Endometrial microvascular endothelial cells (primary cell): Measurements from ENCODE around the gene KLHL30. TPM values are rescaled to one million over a fixed set of nuclear protein-coding genes. Genes with fewer than 3 reads are reported as not detected.

ENCODE experiments used
- in situ Hi-C: cut with HindIII; loops from 2 replicates; pipeline ENCODE4 v1.10.0; 2017; ENCODE audit warnings: low sequenced_read_pairs, low pct_unique_long_range_greater_than_20kb; ENCODE audit errors: inconsistent ontology term
- total RNA-seq: library from RNA; depleted of rRNA; stranded (reverse); fragments of >200 nt; gene quantifications from one replicate; pipeline ENCODE4 v1.2.3, GENCODE V29; 2015; ENCODE audit errors: inconsistent ontology term

KLHL30 gene
- total RNA-seq, 1 donor from 2014 or later: not detected

DNA sequence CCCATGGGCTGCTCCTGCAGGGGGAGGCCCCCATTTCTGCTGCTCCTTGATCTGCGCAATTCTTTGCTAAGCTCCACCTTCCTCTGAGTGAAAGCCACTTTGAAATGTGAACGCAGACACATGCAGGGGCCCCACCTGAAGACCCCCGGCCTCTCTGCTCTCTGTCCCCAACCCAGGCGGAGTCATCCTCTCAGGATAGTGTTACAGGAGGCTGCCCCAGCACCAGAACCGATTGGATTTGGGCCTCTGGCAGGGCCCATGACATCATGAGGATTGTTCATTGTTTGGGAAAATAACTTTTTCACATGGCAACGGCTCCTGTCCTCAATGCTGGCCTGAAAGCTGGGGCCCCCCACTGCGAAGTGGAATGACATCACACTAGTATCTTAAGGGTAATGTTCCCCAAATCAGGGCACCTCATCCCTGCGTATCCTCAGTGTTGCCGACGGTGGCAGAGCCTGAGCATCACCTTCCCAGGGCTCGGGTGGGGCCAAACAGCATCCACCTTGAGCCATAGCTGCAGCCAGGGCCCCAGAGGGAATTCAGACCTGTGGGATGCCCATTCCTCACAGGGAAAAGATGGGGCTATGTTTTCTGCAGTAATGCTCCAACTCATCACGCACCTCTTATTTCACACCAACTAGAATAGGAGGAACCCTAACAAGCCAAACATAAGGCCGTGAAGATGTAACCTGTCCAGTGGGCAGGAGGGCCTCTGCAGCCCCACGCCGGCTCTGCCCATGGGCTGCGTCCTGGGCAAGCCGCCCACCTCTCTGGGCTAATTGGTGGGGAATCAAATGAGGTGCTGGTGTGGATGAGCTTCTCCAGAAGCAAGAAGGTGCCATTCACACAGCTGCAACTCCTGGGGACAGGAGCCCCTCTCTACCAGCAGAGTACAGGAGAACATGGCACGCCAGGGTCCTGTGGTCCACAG, 17.6 kb downstream of the KLHL30 start:
- in situ Hi-C loops: no loop called here

DNA sequence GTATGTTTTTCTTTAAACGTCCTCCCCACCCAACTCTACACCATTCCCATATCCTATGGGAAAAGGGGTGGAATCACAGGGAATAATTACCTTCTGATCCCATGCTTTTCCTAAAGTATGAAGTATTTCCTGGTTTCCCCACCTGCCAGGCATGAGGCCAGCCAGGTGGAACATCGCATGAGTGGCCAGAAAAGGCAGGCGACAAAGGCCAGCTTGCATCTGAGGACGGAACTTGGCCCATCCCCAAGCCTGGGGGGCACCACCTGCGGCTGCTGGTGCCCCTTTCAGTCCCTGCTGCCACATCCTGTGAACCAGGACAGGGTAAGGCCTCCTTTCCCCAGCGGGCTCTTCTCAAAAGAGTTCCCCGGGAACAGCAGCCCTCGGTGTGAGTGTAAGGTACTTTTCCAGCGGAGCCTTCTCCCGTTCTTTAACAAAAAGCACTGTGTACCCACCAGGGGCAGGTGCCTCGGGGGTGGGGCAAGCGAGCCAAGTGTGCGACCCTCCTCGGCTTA, 19.1 kb downstream of the KLHL30 start:
- in situ Hi-C loops: no loop called here

DNA sequence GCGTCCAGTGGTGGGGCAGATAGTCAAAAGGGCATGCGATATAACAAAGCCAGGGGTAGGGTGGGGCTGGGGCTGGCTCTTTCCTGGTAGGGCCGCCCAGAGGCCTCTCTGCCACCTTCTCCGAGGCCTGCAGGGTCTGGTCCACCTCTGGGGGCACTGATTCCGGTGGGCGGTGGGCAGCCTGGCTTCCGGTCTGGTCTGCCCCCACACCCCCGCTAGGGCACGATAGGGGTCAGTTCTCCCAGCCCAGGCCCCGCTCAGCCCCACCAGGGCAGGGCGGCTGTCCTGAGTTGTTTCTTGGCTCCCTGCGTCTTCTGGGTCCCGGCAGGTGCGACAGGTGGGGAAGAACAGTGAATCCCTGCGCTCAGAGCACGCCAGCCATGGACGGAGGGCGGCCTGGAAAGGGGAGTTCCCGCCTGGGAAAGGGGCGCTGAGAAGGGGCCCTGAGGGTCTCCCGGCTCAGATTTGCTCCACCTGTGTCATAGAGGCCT, 19.6 kb downstream of the KLHL30 start:
- in situ Hi-C loops: no loop called here

DNA sequence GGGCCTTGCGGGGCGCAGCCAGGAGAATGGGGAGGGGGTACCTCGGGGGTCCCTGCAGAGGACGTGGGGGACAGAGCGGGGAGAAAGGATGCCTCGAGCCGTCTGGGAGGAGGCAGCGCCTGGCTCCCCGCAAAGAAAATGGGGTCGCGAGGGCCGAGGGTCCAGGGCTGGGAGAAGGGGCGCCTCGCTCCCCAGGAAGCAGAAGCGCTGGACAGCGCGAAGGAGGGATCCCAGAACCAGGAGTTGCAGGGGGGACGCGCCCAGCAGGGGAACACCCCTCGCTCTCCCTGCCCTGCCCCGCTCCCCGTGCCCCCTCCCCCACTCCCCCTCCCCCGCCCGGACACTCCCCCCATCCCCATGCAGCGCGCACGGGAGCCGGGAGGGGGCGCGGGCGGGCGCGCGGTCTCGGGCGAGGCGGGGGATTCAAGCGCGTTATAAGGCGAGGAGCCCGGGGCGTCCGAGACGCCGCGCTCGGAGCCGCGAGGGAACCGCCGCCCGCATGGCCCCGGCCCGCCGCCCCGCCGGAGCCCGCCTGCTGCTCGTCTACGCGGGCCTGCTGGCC, 20.1 kb downstream of the KLHL30 start, which contains the start of gene ERFE:
ERFE (plus strand) TSS at position 462 of the 562 bp plus-strand sequence; CDS start at position 500, 38 bp downstream.
- in situ Hi-C loops: no loop called here

DNA sequence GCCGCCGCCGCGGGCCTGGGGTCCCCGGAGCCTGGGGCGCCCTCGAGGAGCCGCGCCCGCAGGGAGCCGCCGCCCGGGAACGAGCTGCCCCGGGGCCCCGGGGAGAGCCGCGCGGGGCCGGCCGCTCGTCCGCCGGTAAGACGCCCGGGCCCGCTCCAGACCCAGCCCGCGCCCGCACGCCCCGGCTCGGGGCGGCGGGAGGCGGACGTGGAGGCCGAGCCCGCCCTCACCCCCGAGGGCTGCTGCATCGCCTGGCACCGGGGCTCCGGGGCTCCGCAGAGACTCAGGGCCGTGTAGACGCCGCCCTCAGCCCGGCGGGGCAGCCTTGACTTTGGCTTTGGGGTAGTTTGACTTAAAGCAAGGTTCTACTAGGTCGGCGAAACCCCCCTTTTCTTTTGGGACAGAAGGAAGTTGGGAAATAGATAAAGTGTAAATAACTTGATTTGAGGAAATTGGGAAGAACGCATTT, 20.6 kb downstream of the KLHL30 start:
- in situ Hi-C loops: no loop called here

DNA sequence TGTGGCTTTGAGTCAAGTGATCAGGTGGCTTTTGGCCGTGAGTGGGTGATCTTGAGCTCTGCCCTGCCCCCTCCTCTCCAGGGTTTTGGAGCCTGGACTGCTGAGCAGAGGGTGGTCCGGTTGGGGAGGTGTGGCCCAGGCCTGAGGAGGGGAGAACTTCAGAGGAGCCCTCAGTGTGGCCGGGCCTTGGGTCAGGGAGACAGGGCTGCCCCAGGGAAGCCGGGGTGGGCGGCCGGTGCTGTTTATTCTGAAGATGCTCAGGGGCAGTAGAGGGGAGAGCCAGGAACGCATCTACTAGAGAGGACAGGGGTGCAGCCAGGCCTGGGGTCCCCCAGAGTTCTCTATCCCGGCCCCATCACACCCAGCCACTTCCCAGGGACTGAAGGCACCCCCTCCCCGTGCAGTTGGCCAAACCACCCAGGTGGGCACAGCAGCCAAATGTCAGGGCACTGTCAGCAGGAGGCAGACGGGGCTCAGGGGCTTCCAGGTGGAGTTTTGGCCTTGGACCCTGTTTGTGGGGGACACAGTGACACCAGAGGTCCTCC, 21.3 kb downstream of the KLHL30 start:
- in situ Hi-C loops: no loop called here

DNA sequence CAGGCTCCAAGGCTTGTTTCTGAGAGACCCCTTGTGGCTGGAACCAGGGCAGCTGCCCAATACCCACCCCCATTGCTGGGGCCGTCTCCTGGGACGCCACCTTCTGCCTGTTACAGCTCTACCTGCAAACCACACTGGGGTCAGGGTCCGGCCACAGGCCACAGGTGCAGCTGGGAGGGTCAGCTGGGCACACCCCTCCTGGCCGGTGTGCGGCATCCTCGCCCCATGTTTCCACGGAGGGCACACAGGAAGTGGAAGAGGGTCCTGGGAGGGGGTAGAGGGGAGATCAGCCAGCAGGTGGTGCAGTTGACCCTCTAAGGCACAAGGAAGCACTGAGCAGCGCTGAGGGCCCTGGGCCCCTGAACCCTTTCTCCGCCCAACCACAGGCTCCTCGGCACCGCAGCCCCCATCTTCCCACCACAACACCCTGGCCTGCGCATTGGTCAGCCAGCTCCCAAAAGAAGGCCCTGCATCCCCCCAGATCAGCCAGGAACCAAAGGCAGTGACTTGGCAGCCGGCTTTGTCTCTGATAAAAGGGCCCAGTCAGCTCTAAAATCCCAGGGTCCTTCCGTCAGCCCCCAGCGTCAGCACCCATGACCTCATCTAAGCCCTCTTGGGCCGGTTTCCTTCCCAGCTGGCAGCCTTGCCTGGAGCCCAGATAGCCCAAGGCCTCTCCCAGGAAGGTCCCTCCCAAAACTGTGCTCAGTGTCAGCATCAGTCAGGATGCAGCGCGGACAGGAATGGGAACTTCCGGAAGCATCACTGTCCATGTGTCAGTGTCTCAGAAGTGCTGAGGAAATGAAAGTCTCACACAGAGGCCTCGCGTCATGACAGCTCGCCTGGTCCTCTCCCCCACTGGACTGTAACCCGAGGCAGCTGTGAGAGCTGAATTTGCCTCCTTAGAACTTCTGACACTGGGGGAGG, 22.0 kb downstream of the KLHL30 start:
- in situ Hi-C loops: no loop called here

DNA sequence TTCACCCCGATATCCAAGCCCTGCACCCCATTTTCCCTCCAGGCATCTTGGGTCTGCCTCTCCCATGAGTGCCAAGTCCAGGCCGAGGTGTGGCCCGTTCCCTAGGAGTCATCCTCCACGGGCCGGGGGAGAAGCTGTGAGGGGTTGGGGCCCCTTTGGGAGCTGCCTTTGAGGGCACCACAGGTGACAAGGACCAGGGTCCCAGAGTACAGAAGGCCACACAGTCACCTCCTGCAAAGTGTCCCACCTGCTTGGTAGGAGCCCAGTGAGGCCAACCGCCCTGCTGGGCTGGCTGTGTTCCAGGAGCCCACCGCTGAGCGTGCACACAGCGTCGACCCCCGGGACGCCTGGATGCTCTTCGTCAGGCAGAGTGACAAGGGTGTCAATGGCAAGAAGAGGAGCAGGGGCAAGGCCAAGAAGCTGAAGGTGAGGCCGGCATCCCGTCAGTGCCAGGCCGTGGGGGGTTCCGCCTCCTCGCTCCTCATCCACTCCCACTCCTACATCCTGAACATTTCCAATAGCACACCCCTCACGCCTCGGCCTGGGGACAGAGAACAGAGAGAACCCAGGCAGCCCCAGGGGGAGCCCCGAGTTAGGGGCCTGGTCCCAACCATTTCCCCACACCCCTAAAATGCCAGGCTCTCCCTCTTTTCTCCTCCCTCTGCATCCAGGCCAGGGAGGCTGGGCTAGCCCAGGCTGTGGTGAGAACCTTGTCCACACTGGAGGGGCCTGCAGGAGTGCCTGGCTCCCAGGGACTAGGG, 23.0 kb downstream of the KLHL30 start:
- in situ Hi-C loops: no loop called here

DNA sequence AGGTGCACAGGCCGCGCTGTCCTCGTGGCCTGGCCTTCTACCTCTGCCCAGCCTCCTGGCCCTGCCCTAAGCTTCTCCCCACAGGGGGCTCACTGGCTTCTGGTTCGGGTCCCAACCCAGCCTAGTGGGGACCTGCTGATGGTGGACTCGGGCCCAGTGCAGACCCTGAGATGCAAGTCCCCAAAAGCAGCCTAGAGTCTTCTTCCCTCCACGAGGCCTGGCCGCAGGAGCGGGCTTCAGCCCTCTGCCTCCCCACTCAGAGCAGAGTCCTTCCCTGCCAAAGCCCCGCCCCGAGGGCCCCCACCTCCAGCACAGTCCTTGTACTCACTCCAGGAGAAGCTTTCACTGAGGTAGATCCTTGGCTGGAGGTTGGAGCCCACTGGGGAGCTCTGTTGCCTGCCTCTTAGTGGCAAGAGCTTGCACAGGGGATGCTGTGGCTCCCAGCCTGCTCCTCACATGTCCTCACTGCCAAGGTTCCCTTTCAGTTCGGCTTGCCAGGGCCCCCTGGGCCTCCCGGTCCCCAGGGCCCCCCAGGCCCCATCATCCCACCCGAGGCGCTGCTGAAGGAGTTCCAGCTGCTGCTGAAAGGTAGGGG, 23.9 kb downstream of the KLHL30 start:
- in situ Hi-C loops: no loop called here

DNA sequence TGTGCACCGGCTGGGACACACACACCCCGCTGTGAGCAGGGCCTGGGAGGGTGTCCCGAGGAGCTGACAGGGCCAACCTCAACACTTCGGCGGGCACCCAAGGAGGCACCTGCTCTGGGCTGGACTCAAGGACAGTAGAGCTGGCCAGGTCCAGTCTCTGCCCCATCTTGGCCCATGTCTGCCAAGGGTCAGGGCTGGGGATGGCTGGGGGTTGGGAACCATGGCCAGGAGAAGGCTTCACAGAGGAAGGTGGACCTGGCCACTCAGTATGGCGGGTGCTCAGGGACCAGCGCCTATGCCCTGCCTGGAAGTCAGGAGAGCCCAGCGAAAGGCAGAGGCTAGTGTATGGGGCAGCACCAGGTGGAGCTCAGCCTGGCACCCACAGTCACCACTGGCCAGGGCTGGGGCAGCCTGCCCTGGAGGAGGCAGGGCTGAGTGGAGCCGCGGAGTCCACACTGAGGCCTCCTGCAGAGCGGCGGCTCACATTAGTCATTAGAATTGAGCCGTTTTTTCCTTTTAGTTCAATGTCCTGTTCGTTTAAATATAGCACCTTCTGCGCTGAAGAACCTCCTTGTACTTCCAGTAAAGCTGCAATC, 24.5 kb downstream of the KLHL30 start:
- in situ Hi-C loops: no loop called here

DNA sequence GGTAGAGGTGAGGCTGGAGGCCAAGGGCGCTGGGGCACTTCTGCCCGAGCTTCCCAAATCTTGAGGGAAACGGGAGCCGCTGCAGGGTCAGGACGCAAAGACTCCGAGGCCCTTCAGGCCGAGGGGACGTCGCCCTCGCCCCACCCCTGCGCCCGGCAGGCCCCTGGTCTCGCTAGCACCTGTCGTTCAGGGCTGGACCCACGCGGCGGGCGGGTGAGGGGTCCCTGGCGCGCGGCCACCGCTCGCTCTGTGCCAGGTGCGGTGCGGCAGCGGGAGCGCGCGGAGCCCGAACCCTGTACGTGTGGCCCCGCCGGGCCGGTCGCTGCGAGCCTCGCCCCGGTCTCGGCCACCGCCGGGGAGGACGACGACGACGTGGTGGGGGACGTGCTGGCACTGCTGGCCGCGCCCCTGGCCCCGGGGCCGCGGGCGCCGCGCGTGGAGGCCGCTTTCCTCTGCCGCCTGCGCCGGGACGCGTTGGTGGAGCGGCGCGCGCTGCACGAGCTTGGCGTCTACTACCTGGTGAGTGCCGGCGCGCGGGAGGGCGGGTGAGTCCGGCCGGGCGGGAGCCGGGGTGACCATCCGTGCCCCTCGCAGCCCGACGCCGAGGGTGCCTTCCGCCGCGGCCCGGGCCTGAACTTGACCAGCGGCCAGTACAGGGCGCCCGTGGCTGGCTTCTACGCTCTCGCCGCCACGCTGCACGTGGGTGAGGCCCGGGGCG, 25.2 kb downstream of the KLHL30 start:
- in situ Hi-C loops: no loop called here

DNA sequence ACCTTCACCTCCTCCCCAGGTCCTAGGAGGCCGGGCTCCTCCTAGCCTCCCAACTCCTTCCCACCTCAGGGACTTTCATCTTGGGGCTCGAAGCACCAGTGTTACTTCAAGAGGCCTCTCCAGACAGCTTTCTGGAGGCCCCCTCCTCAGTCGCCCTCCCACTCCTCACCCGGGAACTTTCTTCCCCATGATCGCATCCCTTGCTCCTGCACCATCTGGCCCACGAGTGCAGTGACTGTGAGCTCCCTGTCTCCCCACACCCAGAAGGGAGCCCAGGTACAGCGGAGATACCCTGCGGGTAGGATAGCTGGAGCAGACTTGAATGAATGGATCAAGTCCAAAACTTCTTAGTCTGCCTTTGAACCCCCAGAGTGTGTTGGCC, 26.4 kb downstream of the KLHL30 start:
- in situ Hi-C loops: no loop called here

DNA sequence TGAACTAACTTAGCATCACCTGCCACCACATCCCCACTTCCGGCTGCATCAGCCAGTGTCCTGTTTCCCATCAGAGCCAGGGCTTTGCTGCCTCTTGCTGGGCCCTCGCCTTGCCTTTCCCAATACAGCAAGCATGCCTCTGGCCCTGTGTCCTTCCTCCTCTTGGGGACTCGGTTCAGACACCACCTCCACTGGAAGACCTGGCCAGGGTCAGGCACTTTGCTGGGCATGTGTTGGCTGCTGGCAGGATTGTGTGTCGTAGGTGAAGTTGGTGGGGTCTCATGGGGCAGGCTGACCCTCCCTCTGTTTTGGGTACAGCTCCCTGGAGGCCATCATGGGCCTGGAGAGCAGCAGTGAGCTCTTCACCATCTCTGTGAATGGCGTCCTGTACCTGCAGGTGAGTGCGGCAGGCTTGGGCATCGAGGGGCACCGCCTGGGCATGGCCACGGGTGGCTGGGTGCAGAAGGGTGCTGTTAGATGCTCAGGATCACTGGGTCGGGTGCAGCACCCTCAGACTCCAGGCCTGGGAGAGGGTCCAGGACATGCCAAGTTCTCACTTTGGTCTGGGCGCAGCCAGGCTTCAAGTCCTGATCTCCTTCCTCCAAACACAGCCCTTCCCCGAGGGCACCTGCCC, 26.9 kb downstream of the KLHL30 start:
- in situ Hi-C loops: no loop called here

DNA sequence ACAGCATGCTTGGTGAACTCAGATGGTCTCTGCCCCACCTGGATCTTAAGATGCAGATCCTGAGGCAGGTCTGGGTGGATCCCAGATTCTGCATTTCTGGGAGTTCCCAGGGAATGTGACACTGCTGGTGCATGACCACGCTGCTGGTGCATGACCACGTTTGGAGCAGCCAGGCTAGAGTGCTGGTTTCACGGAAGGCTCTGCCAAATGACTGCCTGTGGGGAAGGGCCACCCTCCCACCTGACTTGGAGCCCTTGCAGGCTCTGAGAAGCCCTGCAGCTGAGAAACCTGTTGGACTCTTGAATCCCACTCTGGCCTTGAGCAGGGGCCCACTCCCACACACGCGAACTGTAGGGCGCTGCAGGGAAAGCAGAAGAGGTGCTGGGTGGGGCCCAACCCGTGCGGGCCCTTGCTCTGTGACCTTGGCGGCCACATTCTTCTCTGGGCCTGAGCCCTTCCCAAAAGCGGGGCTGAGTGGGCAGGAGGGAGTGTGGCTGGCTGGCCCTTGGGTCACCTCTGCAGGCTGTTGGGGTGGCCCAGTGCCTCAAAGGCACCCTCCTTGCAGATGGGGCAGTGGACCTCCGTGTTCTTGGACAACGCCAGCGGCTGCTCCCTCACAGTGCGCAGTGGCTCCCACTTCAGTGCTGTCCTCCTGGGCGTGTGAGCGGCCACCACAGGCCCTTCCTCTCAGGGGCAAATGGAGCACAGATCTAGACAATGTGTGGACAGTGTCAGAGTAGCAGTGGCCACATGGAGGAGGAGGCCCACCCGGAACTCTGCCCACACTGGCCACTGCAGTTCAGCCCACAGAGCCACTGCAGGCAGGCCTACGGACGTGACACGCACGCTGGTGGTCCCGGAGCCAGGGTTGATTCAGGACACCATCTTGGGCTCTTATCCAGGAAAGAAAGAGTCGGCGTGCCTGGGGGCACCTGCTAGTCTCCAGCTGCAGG, 28.2 kb downstream of the KLHL30 start:
- in situ Hi-C loops: no loop called here

DNA sequence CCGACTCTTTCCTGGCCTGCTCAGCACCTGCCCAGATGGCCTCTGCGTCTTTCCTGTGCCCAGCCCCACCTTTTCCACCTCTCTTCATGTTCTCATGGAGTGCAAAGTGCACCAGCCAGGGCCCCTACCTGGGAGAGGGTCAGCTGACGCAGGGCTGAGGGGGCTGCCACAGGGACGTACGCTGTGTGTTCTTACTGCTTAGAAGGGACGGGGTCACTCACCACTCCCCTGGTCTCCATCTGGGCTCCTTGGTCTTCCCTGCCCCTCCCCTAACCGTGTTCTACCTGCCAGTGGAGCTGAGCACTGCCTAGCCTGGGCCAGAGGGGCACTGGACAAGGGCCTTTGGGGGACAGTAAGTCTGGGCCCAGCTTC, 28.9 kb downstream of the KLHL30 start:
- in situ Hi-C loops: no loop called here
